Measurements from ENCODE around the gene LENG8. TPM values are rescaled to one million over a fixed set of nuclear protein-coding genes. Genes with fewer than 3 reads are reported as not detected.

Gene LENG8
- total RNA-seq, 1 experiment from 2014 or later: 148 TPM

DNA sequence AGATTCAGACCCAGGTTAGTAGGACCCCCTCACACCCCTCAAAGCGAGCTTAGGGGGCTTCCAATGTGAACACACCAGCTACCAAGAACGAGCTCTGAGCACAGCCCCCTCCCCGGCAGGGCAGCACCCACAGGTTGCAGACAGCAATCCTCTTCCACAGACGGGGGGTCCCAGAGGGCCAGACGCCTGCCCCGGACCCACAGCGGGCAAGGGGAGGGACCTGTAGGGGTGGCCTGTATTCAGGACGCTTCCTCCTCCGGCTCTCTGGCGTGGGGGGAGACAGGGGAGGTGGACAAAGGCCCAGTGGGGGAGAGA is 29.0 kb upstream of the LENG8 start:
- H3K27ac ChIP-seq (ENCODE audit: insufficient read length, low read depth, low read length): no peak overlapping the region

More for the DNA sequence above, 29.0 kb upstream of the LENG8 start:
- Histone ChIP-seq H4K8ac (replicated peaks; ENCODE audit: insufficient read length, low read depth, low read length) (no peak overlapping the region), H2BK12ac (ENCODE audit: insufficient read length, low read depth, low read length) (no peak overlapping the region), H3K79me2 (ENCODE audit: insufficient read depth, low read length) (no peaks in the 10 kb centered on the region), H3T11ph (ENCODE audit: low read length) (no peak overlapping the region), H3K4me1 (ENCODE audit: insufficient read depth, low read length) (peaks cover 5% of the 10 kb centered on the region; the same call in 1 of the 2 replicates), H2BK120ac (ENCODE audit: low read depth, low read length, poor library complexity, severe bottlenecking) (no peak overlapping the region), H3K9ac (ENCODE audit: extremely low read depth, insufficient read length, low read length) (no peak overlapping the region), H3K23me2 (ENCODE audit: insufficient read length, low read depth, low read length, poor library complexity, severe bottlenecking) (peaks cover 15% of the 10 kb centered on the region), H3K56ac (ENCODE audit: insufficient read length, low read depth, low read length) (no peak overlapping the region), H2BK15ac (ENCODE audit: low read depth, low read length) (no peak overlapping the region), H4K20me1 (ENCODE audit: control insufficient read depth, insufficient read depth, insufficient read length) (no peaks in the 10 kb centered on the region), H2AFZ (ENCODE audit: low read length) (no peak overlapping the region), H3K14ac (ENCODE audit: insufficient read depth, low read length) (peak overlapping the region; percentile 74), H3K79me1 (ENCODE audit: insufficient read depth, low read depth, low read length, poor library complexity, severe bottlenecking) (no peaks in the 10 kb centered on the region), H4K5ac (ENCODE audit: insufficient read length, low read depth, low read length) (no peak overlapping the region), H2AK5ac (ENCODE audit: insufficient read length, low read length) (no peak overlapping the region), H3K27me3 (ENCODE audit: insufficient read depth, low read length) (peaks cover 4% of the 10 kb centered on the region; the same call in 1 of the 2 replicates), H3K4ac (ENCODE audit: low read depth, low read length) (no peak overlapping the region), H2BK20ac (ENCODE audit: low read depth, low read length, poor library complexity, severe bottlenecking) (no peak overlapping the region), H3K23ac (ENCODE audit: insufficient read length, low read depth, low read length) (no peak overlapping the region), H4K91ac (ENCODE audit: insufficient read length, low read depth, low read length) (no peak overlapping the region), H3K4me2 (ENCODE audit: insufficient read depth, insufficient read length, low read length) (peak overlapping the region; percentile 30), H3K9me3 (ENCODE audit: control insufficient read depth, low read depth, low read length) (no peaks in the 10 kb centered on the region), H3K18ac (ENCODE audit: insufficient read length, low read depth, low read length) (peak overlapping the region; percentile 77), H2BK5ac (ENCODE audit: insufficient read length, low read length) (no peak overlapping the region)
- Mint-ChIP-seq H3K36me3 (ENCODE audit: insufficient read depth in 1 of 3, low read depth in 3 of 3) (peaks cover 18 to 42% (median 37%) of the 10 kb centered on the region in 3 experiments; a peak in 6 of 7 replicates), H3K9me3 (peaks cover 0 to 2% of the 10 kb centered on the region in 2 experiments; a peak in 3 of 5 replicates), H3K4me1 (peaks cover 41 to 51% of the 10 kb centered on the region in 2 experiments), H3K27me3 (ENCODE audit: low read depth) (peaks cover 43% of the 10 kb centered on the region), H3K4me3 (peak overlapping the region; percentile 27 to 67; a peak in 2 of 5 replicates), H3K27ac (peak overlapping the region; percentile 84 to 90 (median 89))
- no CpG with 5 or more reads among the region's 10 CpGs for WGBS (ENCODE audit: extremely low coverage, insufficient read length, low lambda C conversion rate)
- DNase-seq: no peak
- TF ChIP-seq, protein P1, sequence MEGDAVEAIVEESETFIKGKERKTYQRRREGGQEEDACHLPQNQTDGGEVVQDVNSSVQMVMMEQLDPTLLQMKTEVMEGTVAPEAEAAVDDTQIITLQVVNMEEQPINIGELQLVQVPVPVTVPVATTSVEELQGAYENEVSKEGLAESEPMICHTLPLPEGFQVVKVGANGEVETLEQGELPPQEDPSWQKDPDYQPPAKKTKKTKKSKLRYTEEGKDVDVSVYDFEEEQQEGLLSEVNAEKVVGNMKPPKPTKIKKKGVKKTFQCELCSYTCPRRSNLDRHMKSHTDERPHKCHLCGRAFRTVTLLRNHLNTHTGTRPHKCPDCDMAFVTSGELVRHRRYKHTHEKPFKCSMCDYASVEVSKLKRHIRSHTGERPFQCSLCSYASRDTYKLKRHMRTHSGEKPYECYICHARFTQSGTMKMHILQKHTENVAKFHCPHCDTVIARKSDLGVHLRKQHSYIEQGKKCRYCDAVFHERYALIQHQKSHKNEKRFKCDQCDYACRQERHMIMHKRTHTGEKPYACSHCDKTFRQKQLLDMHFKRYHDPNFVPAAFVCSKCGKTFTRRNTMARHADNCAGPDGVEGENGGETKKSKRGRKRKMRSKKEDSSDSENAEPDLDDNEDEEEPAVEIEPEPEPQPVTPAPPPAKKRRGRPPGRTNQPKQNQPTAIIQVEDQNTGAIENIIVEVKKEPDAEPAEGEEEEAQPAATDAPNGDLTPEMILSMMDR (conservative IDR thresholded peaks at IDR 0.05): no peak

Data from H9 (cell line).